Raji (cell line): ENCODE results near the gene MAP1LC3B.

ENCODE experiments used
- POLR2A ChIP-seq: IDR thresholded peaks from 2 replicates; pipeline ENCODE4 v1.6.1; 2011; ENCODE audit warnings: low read depth, low read length, control low read depth; ENCODE audit not compliant: insufficient read depth

The MAP1LC3B gene

DNA sequence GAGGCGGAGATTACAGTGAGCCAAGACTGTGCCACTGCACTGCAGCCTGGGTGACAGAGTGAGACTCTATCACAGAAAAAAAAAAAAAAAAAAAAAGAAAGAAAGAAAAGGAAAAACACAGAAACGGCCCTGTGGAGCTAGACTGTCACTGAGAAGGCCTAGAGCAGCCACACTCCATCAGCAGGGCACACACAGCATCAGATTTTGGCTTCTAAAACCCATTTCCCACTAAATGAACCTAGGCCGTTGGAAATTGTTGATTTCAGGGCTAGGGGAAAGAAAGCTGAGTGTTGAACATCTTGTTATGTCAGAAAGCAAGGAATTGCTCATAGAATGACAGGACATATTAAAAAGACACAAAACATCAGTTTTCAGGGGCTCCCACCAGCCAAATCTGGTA, 51.8 kb downstream of the MAP1LC3B start:
- no peak for TF ChIP-seq POLR2A

DNA sequence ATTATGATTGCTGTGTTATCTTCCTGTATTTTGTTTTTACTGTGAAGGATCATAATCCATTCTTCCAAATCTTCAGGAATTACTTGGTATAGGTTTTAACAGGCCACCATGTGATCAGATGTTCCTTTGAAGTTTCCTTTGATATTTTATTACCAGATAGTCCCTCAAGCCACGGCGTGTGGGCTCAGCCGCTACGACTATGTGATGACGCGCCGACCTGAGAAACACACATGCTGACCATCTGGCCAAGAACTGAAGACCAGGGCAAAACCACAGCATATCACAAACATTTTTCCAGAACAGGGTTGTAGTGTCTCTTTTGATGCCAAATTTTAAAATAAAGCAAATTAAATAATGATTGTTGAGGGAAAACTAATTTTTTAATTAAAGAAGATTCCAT, 53.4 kb downstream of the MAP1LC3B start:
- TF ChIP-seq POLR2A = no peak

DNA sequence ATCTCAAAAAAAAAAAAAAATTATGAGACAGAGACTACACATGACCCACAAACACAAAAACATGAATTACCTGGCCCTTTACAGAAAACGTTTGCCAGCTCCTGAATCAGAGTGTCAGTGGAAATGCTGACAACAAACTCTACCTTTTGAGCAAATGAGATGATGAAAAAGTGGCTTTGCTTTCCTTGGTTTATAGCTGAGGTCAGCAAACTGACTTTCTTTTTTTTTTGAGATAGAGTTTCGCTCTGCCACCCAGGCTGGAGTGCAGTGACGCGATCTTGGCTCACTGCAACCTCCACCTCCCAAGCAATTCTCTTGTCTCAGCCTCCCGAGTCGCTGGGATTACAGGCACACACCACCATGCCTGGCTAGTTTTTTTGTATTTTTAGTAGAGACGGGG, 54.3 kb downstream of the MAP1LC3B start:
- no peak for TF ChIP-seq POLR2A

DNA sequence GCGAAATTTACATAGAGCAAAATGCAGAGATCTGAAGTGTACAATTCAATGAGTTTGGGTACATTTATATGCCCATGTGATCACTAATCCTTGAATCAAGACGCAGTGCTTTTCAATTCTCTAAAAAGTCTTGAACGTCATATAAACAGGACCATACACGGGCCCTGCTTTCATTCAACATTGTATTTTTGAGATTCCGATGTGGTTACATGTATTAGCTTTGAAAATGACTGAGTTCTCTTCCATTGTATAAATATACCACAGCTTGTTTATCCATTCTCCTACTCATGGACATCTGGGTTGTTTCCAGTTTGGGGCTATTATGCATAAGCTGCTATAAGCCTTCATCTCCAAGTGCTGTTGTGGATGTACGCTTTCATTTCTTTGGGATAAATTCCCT, 55.2 kb downstream of the MAP1LC3B start:
- no peak for TF ChIP-seq POLR2A

DNA sequence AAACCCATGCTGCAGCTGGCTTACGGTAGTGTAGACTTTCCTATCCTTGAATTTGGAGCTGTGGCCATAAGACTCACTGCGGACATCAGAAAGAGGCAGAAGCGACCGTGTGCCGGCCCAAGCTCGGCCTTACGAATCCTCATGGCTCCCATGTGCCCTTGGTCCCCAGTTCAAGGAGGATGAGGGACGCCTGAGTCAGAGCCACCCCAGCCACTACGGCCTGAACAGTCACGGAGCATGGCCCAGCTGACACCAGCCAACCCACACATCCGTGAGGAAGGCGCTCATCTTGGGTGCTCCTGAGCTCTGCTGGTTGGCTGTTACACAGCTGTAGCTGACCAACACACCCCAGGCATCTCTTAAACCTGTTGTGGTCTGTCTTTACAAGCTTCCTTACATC, 56.7 kb downstream of the MAP1LC3B start:
- TF ChIP-seq POLR2A = no peak

DNA sequence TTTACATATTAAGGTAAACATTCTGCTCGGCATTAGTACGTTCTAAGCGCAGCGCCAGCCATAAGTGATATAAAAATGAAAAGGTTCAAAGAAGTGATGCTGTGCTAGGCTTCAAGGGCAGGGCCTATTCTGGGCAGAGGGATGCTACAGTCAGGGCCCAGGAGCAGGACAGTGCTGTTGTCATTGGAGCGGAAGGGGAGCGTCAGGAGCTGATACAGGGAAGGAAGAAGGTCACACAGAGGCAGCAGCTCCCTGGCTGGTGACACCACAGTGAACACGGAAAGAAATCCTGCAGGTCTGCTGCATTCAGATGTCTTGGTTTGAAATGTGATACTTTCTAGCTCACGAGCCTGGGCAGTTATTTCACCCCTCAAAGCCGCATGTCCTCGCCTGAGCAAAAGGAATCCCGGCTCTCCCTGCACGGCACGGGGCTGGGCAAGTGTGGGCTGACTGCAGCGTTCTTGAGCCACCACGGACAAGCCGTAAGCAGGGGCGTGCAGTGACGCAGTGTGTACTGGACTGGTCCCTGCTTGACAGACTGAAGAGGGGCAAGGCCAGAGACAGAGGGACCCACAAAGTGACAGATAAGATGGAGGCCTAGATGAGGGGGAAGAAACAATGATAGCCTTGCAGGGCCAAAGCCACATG, 59.6 kb downstream of the MAP1LC3B start:
- TF ChIP-seq POLR2A = no peak

DNA sequence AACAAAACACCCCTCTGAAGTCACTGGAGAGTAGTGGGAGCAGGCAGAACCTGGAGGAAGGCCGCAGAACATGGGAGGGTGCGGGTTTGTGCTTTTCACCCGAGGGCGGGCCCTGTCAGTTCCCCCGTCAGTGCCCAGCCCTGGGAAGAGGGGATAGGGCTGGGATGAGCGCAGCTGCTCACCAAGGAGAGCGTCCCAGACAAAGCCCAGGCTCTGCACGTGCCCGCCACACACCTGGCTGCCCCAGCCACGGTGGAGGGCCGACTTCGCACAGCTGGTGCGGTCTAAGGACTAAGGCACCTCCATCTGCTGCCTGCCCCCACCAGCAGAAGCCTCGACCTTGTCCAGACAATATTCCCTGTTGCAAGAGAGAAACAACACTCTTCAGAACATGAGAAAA, 61.2 kb downstream of the MAP1LC3B start:
- no peak for TF ChIP-seq POLR2A
